Measurements from ENCODE around the gene FBXO47.

Gene FBXO47

GRCh38 chr17:38903404-38903803 is 63.8 kb downstream of the FBXO47 start:
- no peak for DNase-seq (ENCODE audit: low read depth)

GRCh38 chr17:38900978-38901656 is 66.1 kb downstream of the FBXO47 start:
- DNase-seq (ENCODE audit: low read depth), result peak; percentile 90

- DNase-seq (ENCODE audit: low read depth), result no peak
Observed at GRCh38 chr17:38899421-38899820, 67.8 kb downstream of the FBXO47 start.

GRCh38 chr17:38898812-38899348 is 68.3 kb downstream of the FBXO47 start:
- no peak for DNase-seq (ENCODE audit: low read depth)

GRCh38 chr17:38898291-38898679 is 68.9 kb downstream of the FBXO47 start:
- no peak for DNase-seq (ENCODE audit: low read depth)

- DNase-seq (ENCODE audit: low read depth), result no peak
Observed at GRCh38 chr17:38897671-38898290, 69.4 kb downstream of the FBXO47 start.

GRCh38 chr17:38897176-38897575 is 70.0 kb downstream of the FBXO47 start:
- DNase-seq (ENCODE audit: low read depth), result no peak

GRCh38 chr17:38896346-38896954 is 70.8 kb downstream of the FBXO47 start:
- DNase-seq (ENCODE audit: low read depth), result no peak

- no peak for DNase-seq (ENCODE audit: low read depth)
Observed at GRCh38 chr17:38894276-38894675, 72.9 kb downstream of the FBXO47 start.

GRCh38 chr17:38893607-38894006 is 73.6 kb downstream of the FBXO47 start:
- no peak for DNase-seq (ENCODE audit: low read depth)

- no peak for DNase-seq (ENCODE audit: low read depth)
Observed at GRCh38 chr17:38893113-38893512, 74.1 kb downstream of the FBXO47 start.

GRCh38 chr17:38892620-38893019 is 74.6 kb downstream of the FBXO47 start:
- no peak for DNase-seq (ENCODE audit: low read depth)

GRCh38 chr17:38892083-38892482 is 75.1 kb downstream of the FBXO47 start:
- no peak for DNase-seq (ENCODE audit: low read depth)

GRCh38 chr17:38891441-38891840 is 75.8 kb downstream of the FBXO47 start:
- DNase-seq (ENCODE audit: low read depth), result no peak

GRCh38 chr17:38890410-38890746 is 76.8 kb downstream of the FBXO47 start:
- no peak for DNase-seq (ENCODE audit: low read depth)

- DNase-seq (ENCODE audit: low read depth), result no peak
Observed at GRCh38 chr17:38889745-38890409, 77.3 kb downstream of the FBXO47 start.

GRCh38 chr17:38888842-38889241 is 78.4 kb downstream of the FBXO47 start:
- DNase-seq (ENCODE audit: low read depth), result no peak

- DNase-seq (ENCODE audit: low read depth), result no peak
Observed at GRCh38 chr17:38886643-38887010, 80.6 kb downstream of the FBXO47 start.

Measured in GM04503 (cell line).